Activated T-cell treated with anti-CD3 and anti-CD28 coated beads, Interleukin-2, amount 50 U/mL, for 1 hour (primary cell): ENCODE measurements around the gene HSPA4.

Experiments used
- DNase-seq: peaks from one replicate; pipeline ENCODE4 v3.0.0-alpha.2; 2020

Gene HSPA4

GRCh38 chr5:133106761-133107572 is 55.2 kb downstream of the HSPA4 start:
- no peak for DNase-seq

- DNase-seq: no peak
Measured at GRCh38 chr5:133108481-133108921, 56.7 kb downstream of the HSPA4 start.

DNA sequence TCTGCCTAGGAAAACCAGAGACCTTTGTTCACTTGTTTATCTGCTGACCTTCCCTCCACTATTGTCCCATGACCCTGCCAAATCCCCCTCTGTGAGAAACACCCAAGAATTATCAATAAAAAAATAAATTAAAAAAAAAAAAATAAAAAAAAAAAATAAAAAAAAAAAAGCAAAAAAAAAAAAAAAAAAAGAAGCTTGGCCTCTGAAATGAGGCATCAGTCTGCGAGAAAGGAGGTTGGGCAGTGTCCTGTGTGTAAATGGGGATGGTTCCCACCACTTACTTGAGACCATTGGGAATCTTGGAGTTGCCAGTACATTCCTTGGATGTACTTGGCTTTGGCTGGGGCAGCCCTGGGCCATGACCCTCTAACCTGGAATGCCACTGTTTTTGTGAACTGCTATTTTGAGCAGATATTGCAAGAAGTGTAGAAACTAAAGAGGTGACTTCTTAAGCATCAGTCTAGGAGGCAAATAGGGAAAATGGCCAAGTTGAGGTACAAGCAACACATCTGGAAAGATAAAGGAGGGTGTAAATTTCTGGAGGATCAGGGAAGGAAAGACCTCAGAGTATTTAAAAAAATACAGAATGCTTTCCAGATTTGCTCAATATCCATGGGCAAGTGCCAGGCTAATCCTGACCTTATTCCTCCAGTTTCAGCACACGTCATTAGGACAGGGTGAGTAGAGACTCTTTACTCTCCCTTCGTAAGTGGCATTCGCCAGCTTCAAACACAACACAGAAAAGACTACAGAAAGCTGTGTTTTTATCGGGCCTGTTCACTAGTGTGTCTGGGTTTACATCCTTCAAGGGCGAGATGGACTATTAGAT is 58.1 kb downstream of the HSPA4 start:
- no peak for DNase-seq

DNA sequence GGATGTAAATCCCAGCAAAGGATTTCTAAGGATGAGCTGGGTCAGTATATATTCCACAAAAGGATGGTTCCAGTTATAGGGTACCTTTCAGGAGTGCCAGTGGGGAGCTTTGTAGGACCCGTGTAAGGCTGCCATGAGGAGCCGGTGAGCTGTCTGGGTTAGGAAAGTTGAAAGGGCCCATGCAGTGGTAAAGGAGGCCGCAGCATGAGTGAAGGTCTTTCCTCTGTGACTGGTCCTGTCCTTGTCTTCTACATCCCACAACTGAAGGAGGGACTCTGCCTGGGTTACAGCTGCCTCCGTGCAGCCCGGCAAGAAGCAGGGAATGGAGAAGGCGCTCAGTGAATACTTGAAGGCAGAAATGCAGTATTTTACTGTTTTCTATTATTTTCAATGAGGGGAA is 58.9 kb downstream of the HSPA4 start:
- DNase-seq: no peak

DNA sequence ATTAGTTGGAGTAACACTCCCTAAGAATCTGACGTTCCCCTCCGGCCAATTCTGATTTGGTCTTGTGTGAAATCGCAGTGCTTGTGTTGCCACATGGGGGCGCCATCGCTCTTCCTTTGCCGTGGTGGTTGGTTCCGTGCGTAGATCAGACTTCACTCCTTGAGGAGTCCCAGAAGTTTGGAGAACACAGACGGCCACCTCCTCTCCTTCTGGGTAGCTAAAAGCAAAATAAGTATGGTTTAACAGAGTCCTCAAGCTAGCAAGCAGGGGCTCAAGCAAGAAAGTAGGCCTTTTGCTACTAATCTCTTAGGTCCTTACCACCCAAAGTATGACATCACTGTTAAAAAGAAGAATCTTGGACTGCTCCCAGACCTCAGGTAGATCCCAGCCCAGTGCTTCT is 59.5 kb downstream of the HSPA4 start:
- DNase-seq: peak; percentile 80

DNA sequence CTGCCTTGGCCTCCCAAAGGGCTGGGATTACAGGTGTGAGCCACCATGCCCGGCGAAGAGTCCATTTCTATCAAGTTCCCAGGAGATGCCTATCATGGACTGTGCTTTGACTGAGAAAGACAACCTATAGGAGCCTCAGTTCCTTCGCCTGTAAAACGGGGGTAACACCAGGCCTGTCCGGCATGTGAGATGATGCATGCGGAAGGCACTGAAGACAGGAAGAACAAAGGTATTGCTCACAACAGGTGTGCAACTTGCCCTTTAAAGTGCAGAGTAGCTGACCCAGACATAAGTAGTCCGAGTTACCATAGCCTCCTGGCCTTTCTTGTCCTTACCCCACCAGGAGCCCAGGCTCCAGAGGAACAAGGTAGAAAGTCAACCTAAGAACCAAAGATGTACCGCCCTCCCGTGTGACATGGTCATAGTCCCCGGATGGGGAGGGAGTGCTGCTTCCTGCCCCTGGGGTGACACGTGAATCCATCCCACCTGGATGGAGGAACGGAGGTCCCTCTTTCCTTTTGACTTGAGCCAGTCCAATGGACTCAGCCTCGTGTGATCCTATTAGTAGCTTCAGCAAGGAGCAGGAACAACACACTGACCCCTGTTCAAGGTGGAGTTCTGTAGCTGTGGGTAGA is 60.3 kb downstream of the HSPA4 start:
- no peak for DNase-seq

- DNase-seq: no peak
Measured at GRCh38 chr5:133113331-133114061, 61.7 kb downstream of the HSPA4 start.

- DNase-seq: no peak
Measured at GRCh38 chr5:133114166-133114932, 62.5 kb downstream of the HSPA4 start.

DNA sequence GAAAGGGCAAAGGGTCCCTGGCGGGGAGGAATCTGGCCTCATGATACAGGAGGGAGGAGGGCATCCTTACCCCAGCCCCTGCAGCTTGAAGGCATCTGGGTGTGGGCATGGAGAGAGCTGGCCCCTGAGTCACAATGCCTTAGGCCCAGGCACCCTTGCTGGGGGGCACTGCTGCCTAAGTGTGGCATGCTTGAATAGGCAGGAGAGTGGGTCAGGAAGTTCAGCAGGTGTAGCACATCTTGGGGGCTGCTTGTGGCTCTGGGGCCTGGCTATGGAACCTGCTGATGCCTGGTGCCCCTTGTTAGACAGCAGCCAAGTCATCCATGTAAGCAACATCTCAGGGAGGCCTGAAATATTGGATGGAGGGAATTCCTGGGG is 63.1 kb downstream of the HSPA4 start:
- DNase-seq: no peak

DNA sequence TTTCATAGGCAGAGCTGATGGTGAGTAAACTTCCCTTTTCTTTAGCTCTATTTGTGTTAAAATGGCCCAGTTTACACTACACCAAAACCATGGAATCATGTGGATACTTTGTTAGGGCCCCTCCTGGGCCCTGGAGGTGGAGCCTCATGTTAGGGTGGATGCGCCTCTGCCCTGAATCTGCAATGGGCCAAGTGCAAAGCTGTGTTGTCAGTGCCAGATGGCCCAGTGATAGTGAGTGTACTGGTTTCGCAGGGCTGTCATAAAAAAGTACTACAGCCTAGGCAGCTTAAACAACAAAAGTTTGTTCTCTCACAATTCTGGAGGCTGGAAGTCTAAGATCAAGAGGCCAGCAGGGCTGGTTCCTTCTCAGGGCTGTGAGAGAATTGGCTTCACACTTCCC is 64.8 kb downstream of the HSPA4 start:
- DNase-seq: no peak

DNA sequence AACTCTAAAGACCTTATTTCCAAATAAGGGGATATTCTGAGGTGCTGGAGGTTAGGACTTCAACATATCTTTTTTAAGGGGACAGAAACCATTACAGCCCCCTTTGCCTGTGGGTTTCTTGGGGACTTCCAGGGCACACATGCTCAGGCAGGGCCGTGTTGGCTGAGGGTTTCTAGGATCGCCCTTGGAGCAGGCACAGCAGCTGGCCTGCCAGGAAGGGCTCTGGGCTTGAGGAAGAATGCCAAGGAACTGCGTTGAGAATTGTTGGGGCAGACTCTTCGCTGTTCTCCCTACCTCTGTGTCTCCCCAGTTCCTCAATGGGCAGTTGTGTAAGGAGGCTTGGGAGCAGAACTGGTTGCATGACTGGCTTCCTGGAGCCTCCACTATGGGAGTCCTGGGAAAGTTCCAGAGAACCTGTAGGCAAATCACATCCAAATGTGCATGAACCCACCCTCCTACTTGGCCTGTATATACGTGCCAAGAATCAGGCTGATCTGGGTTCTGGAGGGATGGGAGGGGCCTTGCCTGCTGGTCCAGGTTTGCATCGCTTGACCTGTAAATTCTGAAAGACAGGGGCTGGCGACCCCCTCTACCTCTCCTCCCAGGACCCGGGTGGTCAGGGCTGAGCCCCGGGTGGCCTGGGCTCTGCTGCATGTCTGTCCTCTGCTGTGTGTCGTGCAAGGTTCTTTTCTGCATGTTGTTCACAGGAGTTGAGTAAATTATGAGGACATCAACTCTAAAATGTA is 65.5 kb downstream of the HSPA4 start:
- DNase-seq: no peak

DNA sequence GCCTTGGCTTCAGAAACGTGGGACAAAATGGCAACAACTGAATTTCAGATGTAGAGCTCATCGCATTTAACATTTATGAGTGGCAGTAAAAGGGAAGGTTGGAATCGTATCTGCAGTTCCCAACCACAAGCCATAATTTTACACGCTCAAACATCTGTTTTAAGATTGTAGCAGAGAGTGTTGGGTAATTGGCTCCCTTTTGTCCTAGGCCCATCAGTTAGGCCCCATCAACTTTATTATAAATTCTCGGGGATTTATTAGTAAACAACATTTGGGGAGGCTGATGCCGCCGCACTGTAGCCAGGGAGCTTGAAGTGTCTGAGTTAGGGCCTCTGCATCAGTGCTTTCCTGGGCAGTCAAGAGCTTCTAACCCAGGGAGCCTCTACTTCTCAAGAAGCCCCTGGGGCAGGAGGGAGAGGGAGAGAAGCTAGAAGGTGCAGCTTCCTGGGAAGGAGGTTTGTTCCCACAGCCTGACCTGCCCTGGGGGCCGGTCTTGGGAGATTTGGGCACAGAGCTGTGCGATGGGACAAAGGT is 66.2 kb downstream of the HSPA4 start:
- DNase-seq: no peak

DNA sequence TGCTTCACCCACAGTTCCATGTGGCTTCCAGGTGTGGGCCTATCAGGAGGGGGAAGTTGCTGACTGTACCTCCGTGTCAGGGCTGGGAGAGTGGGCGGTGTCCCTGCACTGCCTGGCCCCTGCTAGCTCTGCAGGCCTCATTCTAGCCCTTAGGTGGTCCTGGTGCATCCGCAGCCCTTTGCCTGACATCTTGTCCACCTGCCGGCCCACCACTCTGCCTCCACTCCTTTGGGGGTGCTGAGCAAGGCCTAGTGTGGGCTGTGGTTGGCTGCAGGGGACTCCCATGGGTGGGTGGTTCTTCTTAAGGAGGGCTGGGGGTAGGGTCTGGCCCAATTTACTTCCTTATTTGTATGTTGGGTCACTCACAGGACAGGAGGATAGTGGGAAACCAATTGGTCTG is 66.9 kb downstream of the HSPA4 start:
- no peak for DNase-seq

DNA sequence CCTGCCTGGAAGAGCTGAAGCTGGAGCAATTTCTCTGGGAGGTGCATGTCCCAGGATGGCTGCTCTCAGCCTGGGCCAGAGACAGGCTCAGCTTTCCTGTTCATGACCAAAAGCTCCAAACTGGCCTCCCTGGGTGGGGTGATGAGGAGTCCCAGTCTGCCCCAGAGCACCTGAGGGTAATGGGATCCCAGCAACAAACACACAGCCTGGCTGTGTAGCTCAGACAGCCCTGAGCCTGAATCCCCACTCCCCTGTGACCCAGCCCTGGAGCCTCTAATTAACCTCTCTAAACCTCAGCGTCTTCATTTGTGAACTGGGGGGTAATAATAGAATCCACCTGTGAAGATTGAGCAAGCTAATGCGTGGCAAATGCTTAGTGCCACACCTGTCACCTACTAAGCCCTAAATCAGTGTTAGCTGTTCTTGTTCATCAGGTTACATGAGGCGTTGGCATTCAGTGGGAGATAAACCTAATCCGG is 67.5 kb downstream of the HSPA4 start:
- no peak for DNase-seq

DNA sequence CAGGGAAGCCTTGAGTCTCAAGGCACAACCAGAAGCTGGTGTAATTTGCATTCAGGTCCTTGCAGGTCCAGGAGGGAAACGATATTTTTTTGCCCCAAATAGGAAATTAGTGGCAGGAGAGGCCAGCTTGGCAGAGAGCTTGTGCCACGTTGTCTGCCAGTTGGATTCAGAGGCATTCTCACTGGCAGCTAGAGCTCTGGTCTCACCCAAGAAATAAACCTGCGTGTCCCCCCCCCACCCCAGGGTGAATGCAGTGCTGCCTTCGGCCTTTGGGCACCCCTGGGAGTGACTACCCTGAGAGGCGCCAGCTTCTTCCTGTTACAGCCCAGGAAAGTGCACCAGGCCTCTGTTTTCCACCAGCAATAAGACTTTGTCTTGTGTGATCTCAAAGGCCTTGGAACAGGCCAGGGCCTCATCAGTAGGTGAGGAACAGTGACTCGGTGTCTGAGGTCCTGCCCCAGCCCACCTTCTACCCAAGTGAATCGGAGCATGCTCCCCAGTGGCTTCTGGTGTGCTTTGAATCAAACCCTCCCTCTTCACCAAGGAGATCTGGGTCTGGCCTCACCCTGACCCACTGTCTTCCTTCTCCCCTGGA is 68.4 kb downstream of the HSPA4 start:
- no peak for DNase-seq

DNA sequence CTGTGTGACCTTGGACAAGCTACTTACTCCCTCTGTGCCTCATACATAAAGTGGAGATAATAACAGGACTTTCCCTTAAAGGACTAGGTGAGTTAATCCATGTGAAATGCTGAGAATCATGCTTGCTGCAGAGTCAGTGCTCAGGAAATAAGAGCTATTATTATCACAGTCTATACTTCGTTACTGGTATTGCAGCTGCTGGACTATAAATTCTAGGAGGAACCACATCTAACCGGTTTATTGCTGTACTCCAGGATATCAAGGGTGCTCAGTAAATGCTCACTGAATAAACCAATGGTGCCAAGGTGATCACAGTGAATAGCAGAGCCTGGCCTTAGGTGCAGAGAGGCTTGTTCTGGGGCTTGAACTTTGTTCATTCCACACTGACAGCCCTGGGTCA is 69.3 kb downstream of the HSPA4 start:
- no peak for DNase-seq

- no peak for DNase-seq
Measured at GRCh38 chr5:133121611-133122150, 69.9 kb downstream of the HSPA4 start.

DNA sequence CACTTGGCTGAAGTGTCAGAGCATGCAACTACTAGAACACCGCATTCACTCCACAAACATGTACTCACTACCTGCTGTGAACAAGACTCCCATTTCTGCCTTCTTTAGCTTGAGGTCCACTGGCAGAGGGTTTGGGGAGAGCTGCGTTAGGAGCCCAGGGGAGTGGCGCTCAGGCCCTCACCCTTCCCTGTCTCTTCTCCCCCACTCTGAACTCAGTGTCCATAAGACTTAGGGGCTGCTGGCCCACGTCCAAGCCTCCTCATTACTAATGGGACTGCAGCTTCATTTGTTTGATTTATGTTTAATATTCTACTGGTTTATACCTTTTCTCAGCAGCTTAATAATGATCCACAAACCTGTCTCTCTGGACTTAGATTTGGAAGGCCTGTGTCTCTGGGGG is 70.9 kb downstream of the HSPA4 start:
- no peak for DNase-seq

GRCh38 chr5:133123297-133123696 is 71.5 kb downstream of the HSPA4 start:
- no peak for DNase-seq

DNA sequence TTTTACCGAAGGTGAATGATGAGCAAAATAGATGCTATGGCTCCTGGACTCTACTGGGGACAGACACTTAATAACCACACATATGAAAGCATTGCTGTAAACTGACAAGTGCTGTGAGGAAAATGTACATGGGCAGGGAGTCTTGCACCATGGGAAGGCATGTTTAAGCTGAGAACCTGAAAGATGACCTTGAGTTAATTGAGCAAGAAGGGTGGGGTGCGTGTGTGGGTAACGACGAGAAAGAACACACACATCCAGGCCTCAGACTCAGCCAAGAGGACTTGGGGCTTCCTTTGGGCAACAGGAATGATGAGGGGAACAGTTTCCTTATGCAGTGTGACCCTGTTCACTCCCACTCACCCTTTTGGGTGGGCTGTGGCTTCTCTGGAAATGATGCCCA is 73.1 kb downstream of the HSPA4 start:
- no peak for DNase-seq
